ENCODE measurements around the gene TGM2. TPM values are rescaled to one million over a fixed set of nuclear protein-coding genes. Genes with fewer than 3 reads are reported as not detected.

The TGM2 gene
- 3.5 TPM for total RNA-seq

DNA sequence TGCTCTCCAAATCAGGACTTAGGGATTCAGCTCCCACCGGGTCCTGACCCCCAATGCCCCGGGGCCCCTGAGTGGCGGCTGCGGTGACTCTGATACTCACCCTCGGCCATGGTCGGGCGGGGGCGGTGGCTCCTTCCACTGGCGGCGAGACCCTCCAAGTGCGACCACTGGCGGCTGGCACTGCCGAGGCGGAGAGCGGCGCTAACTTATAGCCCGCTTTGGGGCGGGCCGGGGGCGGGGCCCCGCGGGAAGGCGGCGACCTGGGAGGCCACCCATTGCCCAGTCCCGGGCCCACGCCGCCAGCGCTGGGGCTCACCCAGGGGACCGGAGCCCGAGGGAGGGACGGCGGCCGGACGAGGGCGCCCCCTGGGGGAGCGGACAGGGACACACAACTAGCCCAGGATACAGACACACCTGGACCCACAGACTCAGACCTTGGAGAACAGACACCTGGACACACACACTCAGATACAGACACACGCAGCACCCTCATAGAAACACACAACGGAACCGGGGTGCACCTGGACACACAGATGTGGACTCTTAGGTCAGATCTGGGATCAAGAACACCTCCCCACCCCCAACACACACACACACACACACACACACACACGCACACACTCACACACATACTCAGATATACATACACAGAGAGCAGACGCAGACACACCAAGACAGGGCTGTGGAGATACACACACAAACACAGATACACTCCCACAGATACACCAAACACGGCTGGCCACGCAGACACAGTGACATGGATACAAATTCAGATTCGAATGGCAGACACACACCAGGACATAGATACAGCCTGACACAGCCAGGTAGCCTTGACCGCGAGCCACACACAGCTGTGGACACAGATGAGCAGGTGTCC lies at the start of gene TGM2:
Gene TGM2 (minus strand): TSS at position 182 of the 877 bp plus-strand sequence. CDS start 72 bp downstream, at position 110.

Small RNAs within 50 kb of the gene (small RNA-seq; reads per million reads assigned to genes)
- gene RN7SL237P = not detected

Other genes starting within 250 kb of the TGM2 start
- 27.2 TPM for gene TTI1, start 131.8 kb downstream of the TGM2 start, total RNA-seq
- gene RPRD1B, start 131.5 kb downstream of the TGM2 start, total RNA-seq = 36.7 TPM
- gene KIAA1755, start 95.5 kb upstream of the TGM2 start, total RNA-seq = 1.8 TPM
- 0.46 TPM for gene BPI, start 138.9 kb upstream of the TGM2 start, total RNA-seq
- gene LBP, start 181.2 kb upstream of the TGM2 start, total RNA-seq = not detected